Psoas muscle (tissue), 8 donors: ENCODE data around the gene LYSMD1. TPM values are rescaled to one million over a fixed set of nuclear protein-coding genes. Genes with fewer than 3 reads are reported as not detected.

Experiments
- ATAC-seq, 4 donors: fragments of 200-7000 bp; cut with Tn5 transposase; one replicate each; pipeline ENCODE4 v1.9.1; 2020; ENCODE audit warnings: moderate library complexity in 3 of 4, mild to moderate bottlenecking in 2 of 4
- DNase-seq, 2 donors: peaks; one replicate each; pipeline ENCODE4 v3.0.0-alpha.2; 2020
- H3K27ac ChIP-seq: fragments of 200-600 bp; one replicate; pipeline ENCODE4 v1.8.0; 2022
- H3K27me3 ChIP-seq, 3 donors: fragments of 200-600 bp in 1 of 3; one replicate each; pipeline versions ENCODE4 v1.6.1 to v1.8.0; 2013 to 2022; ENCODE audit warnings: low read length in 2 of 3, mild to moderate bottlenecking in 2 of 3, moderate library complexity in 1 of 3; ENCODE audit not compliant: insufficient read depth in 3 of 3
- H3K36me3 ChIP-seq, 2 donors: fragments of 200-600 bp in 1 of 2; one replicate each; pipeline versions ENCODE4 v1.6.1 to v1.8.0; 2013 to 2022; ENCODE audit warnings: low read depth in 1 of 2, mild to moderate bottlenecking in 1 of 2, moderate library complexity in 1 of 2; ENCODE audit not compliant: insufficient read depth in 1 of 2
- H3K4me1 ChIP-seq: fragments of 200-600 bp; one replicate; pipeline ENCODE4 v1.8.0; 2022
- H3K4me3 ChIP-seq: fragments of 200-600 bp; one replicate; pipeline ENCODE4 v1.8.0; 2022; ENCODE audit warnings: mild to moderate bottlenecking
- H3K9me3 ChIP-seq: fragments of 200-600 bp; one replicate; pipeline ENCODE4 v1.8.0; 2022
- WGBS, 3 donors: extraction: QIAGEN DNeasy Blood & Tissue Kit; methylation state at CpG; one replicate each; pipeline versions ENCODE4 v1.1.6 to v1.1.7; 2013; 5-methylcytosine and 5-hydroxymethylcytosine counted together
- intact Hi-C, 2 donors: fragments of 100-400 bp; cut with DNase I; formaldehyde crosslinking; loops; one replicate each; pipeline versions ENCODE4 v1.11.0 to v1.14.2; 2022
- polyA plus RNA-seq, 3 donors: library from polyadenylated mRNA; stranded (reverse); fragments of 200-250 nt; gene quantifications; one replicate each; pipeline ENCODE4 v1.2.3, GENCODE V29; 2013
- total RNA-seq, 4 donors: library from RNA; stranded (reverse); fragmentation: NEBNext Ultra II Directional in 2 of 4; extraction: Animal tissue kit (Norgen Biotek cat#: 25700) in 2 of 4; gene quantifications; one replicate each; pipeline versions ENCODE4 v1.2.1 to v1.2.4, GENCODE V29; 2021 to 2023
- TF ChIP-seq, protein P1 (sequence below): fragments of 200-600 bp; IDR thresholded peaks from one replicate; pipeline ENCODE4 v1.8.0; 2022; ENCODE audit warnings: antibody characterized with exemption
- donor health status: healthy with polysubstance abuse.
- donor health status: DM: no; HTN: no; CAD: no; lungs with moderate emphysema.
- donor health status: Bipolar disorder and iron deficiency.
- donor health status: healthy.
- donor health status: DM: yes; HTN: yes; CAD: no.
- donor health status: DM: no; HTN: no; CAD: no.
- donor health status: DM: no; HTN: no; CAD: no.
- donor health status: DM: yes; HTN: yes; CAD: no.

Gene LYSMD1
- total and polyA plus RNA-seq, 7 donors, result 6.7 to 18.0 (median 12.3) TPM

DNA sequence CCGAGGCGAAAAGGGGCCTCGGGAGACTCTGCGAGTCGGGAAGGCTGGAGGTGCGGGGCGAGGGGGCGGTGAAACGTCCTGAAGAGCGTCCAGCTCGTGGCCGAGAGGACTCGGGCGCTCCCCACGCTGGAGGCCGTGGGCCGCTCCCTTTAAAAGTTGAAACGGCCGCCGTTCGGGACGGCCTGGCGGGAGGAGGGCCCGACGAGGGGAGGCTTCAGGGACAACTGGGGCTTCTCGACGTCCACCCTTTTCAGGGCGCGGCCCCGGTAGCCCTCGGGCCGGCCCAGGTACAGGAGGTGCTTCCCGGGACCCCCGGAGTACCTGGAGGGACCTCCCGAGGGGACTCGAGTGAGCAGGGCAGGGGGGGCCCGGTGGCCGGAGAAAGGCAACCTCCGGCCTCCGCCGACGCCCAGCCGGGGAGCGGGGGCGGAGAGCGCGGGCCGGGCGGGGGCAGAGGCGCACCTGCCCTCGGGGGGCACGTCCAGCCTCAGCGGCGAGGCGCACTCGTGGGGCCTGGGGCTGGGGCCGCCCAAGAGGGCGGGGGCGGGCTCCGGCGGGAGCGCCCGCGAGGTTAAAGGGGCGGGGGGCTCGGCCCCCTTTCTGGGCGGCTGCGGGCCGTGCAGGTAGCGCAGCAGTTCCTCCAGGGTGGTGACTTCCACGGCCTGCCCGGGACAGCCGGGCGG is 33.2 kb downstream of the LYSMD1 start:
- ATAC-seq, result no peak
- 74 to 81% (median 80%) methylated on average over 56 to 74 of the region's 74 CpGs for whole genome bisulfite sequencing, 3 donors
- no peaks in the 10 kb centered on the region for H3K27me3 ChIP-seq
- peak overlapping the region; percentile 36 for H3K27ac ChIP-seq
- intact Hi-C loops, result no loop called here
- peaks cover 0 to 57% of the 10 kb centered on the region in 2 donors for H3K36me3 ChIP-seq
- no peak for DNase-seq
- peaks cover 4% of the 10 kb centered on the region for H3K4me1 ChIP-seq
- H3K9me3 ChIP-seq, result no peaks in the 10 kb centered on the region
- TF ChIP-seq, protein P1, sequence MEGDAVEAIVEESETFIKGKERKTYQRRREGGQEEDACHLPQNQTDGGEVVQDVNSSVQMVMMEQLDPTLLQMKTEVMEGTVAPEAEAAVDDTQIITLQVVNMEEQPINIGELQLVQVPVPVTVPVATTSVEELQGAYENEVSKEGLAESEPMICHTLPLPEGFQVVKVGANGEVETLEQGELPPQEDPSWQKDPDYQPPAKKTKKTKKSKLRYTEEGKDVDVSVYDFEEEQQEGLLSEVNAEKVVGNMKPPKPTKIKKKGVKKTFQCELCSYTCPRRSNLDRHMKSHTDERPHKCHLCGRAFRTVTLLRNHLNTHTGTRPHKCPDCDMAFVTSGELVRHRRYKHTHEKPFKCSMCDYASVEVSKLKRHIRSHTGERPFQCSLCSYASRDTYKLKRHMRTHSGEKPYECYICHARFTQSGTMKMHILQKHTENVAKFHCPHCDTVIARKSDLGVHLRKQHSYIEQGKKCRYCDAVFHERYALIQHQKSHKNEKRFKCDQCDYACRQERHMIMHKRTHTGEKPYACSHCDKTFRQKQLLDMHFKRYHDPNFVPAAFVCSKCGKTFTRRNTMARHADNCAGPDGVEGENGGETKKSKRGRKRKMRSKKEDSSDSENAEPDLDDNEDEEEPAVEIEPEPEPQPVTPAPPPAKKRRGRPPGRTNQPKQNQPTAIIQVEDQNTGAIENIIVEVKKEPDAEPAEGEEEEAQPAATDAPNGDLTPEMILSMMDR, result no peak
- no peak overlapping the region for H3K4me3 ChIP-seq

DNA sequence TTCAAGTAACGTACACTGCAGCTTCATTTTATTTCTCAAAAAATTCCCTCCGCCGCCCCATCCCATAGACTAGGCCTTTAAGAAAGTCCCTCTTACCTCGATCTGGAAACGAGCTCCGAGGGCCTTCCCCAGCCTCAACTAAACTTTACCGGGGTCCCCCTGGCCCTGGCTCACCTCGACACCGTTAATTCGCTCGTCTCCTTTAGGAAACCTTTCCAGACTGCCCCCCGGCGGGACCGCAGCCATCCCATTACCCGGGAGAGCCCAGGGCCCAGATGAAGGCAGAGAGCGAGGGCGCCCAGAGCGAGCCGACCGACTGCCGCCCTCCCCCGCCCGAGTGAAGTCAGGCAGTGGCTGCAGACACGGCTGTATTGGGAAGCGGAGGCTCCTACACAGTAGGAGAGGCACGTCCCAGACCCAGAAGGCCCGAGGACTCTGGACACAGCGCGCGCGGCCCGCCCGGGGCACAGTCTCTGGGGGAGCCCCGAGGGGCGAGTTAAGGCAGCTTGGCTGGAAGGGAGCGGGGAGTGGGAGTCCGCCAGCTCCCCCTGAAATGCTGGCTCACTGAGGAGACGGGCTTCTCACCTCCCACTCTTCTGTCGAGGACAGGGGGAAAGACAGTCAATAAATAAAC is 33.9 kb downstream of the LYSMD1 start:
- Histone ChIP-seq H3K27me3 (no peaks in the 10 kb centered on the region), H3K4me1 (peaks cover 4% of the 10 kb centered on the region), H3K9me3 (no peaks in the 10 kb centered on the region), H3K4me3 (peak overlapping the region; percentile 50), H3K36me3 (peaks cover 0 to 51% of the 10 kb centered on the region in 2 donors), H3K27ac (peak overlapping the region; percentile 54)
- TF ChIP-seq, protein P1, result no peak
- WGBS, 3 donors, result 50 to 62% (median 57%) methylated on average over 39 of the region's 39 CpGs
- ATAC-seq (peak in 3 of 4 donors; percentile 9 to 38 (median 32)), DNase-seq (peak; percentile 39 to 66)
- intact Hi-C loops, result no loop called here

DNA sequence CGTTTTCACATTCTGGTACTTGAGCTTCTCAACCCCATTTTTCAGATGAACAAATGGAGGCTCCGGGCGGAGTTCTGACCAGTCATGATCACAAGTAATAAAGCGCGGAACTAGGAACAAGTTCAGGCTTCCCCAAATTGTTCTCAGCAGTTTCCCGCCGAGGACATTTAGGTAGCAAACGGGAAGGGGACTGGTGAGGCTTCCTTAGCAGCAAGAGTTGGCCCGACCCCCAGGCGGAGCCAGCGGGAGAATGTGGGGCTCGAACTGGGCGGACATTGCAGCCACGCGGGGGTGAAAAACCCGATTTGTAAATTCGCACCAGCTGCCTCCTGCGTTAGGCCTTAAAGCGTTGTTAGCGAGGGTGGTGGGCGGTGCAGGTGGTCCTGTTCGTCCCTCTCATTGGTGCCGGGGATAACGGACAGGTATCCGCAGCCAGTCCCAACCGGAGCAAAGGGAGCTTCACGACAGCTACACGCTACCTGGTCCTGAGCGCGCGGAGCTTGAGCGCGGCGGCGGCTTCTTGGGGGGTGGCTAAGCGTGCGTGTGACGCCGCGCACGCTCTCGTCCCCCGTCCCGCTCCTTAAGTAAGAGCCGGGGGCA is 34.6 kb downstream of the LYSMD1 start:
- 36 to 50% (median 38%) methylated on average over 45 of the region's 45 CpGs for WGBS, 3 donors
- H3K27me3 ChIP-seq, result no peaks in the 10 kb centered on the region
- ATAC-seq (peak; percentile 53 to 71 (median 63)), DNase-seq (peak; percentile 77 to 87)
- TF ChIP-seq, protein P1, result no peak
- H3K4me3 ChIP-seq, result peak overlapping the region; percentile 50
- no peaks in the 10 kb centered on the region for H3K9me3 ChIP-seq
- intact Hi-C loops, result no loop called here
- peak overlapping the region; percentile 54 for H3K27ac ChIP-seq
- peaks cover 4% of the 10 kb centered on the region for H3K4me1 ChIP-seq
- peaks cover 0 to 44% of the 10 kb centered on the region in 2 donors for H3K36me3 ChIP-seq

DNA sequence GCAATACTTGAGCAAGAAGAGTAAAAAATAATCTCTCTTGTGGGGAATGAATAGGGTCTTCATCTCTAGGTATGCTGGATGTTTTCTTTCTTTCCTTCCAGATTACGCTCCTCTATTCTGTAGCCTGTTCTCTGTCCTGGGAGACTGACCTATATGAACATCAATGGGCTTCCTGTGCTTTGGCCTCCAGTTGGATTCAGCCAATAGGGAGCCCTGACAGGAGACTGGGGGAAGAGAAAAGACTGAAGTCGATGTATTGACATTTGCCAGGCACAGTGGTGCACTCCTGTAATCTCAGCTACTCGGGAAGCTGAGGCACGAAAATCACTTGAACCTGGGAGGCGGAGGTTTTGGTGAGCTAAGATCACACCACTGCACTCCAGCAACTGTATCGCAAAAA is 36.9 kb downstream of the LYSMD1 start:
- DNase-seq, result no peak

More for the DNA sequence above, 36.9 kb downstream of the LYSMD1 start:
- peaks cover 4% of the 10 kb centered on the region for H3K4me1 ChIP-seq
- peak in 1 of 4 donors; percentile 20 for ATAC-seq
- intact Hi-C loops, result loop anchor here in 1 of 2 donors (5.0 kb wide), 1 partner anchor 56 kb away; the partner anchor contains the start of gene GABPB2
- 50 to 66% (median 58%) methylated on average over 5 to 6 of the region's 6 CpGs for WGBS, 3 donors
- peaks cover 0 to 21% of the 10 kb centered on the region in 2 donors for H3K36me3 ChIP-seq
- TF ChIP-seq, protein P1, result no peak
- H3K27me3 ChIP-seq, result no peaks in the 10 kb centered on the region
- no peak overlapping the region for H3K4me3 ChIP-seq
- no peaks in the 10 kb centered on the region for H3K9me3 ChIP-seq
- H3K27ac ChIP-seq, result no peak overlapping the region
